ENCODE results near the gene C11orf65.
"Not testable (repeated sequence)": the region's sequence is repeated elsewhere in the genome, so short reads cannot be mapped to it uniquely, and the experiment has no call there.

C11orf65 gene

DNA sequence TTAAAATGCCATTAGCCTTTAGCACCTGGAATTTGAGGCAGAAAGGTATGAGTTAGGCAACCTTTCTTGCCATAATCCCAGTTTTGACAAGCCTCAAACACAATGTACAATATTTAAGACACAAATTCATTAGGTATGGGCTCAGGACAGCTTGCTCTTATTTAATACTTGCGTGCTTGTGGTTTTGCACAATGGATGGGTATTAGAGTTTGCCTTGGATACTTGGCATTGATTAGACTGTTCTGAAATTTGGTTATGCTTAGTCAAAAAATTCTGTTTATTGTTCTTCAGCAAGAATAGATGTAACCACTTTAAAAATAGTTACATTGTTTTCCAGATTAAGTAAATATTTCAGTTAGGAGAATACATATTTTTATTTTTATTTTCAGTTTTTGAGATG is 5.4 kb upstream of the C11orf65 start:
- TF ChIP-seq, protein P1, sequence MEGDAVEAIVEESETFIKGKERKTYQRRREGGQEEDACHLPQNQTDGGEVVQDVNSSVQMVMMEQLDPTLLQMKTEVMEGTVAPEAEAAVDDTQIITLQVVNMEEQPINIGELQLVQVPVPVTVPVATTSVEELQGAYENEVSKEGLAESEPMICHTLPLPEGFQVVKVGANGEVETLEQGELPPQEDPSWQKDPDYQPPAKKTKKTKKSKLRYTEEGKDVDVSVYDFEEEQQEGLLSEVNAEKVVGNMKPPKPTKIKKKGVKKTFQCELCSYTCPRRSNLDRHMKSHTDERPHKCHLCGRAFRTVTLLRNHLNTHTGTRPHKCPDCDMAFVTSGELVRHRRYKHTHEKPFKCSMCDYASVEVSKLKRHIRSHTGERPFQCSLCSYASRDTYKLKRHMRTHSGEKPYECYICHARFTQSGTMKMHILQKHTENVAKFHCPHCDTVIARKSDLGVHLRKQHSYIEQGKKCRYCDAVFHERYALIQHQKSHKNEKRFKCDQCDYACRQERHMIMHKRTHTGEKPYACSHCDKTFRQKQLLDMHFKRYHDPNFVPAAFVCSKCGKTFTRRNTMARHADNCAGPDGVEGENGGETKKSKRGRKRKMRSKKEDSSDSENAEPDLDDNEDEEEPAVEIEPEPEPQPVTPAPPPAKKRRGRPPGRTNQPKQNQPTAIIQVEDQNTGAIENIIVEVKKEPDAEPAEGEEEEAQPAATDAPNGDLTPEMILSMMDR (IDR thresholded peaks at IDR 0.05; ENCODE audit: low read depth, low read length): no peak
- no peak overlapping the region for H3K4me3 ChIP-seq (ENCODE audit: low read depth, low read length)

DNA sequence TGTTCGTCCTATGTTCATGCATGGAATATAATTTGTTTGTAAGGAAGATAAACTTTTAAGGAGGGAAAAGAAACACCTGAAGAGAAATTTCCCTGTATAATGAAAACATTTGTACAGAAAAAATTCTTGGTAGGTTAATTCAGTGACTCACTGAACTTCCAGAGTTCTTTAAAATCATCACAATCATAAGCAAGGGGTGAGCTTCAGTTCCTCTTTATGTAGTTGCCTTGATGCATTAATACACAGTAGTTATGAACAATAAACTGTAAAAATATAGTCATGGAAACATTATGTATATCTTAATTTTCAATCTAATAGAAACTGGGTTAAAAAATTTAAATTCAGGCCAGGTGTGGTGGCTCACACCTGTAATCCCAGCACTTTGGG is 1.1 kb upstream of the C11orf65 start:
- TF ChIP-seq, protein P1 (IDR thresholded peaks at IDR 0.05; ENCODE audit: low read depth, low read length): no peak

DNA sequence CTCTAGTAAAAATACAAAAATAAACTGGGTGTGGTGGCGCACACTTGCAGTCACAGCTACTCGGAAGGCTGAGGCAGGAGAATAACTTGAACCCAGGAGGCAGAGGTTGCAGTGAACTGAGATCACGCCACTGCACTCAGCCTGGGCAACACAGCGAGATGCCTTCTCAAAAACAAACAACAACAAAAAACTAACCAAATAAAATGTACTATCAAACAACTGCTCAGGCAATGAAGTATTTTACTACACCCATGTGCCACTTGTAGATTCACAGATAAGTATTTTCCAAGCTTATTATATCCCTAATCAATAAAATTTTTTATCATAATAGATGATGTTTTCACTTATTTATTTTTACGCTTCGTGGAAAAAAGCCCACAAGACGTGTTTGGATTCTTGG is 924 bp downstream of the C11orf65 start:
- TF ChIP-seq, protein P1 (IDR thresholded peaks at IDR 0.05; ENCODE audit: low read depth, low read length): no peak
- H3K4me3 ChIP-seq (ENCODE audit: low read depth, low read length): peak overlapping the region; percentile 89

More for the DNA sequence above, 1.1 kb upstream of the C11orf65 start:
- H3K4me3 ChIP-seq (ENCODE audit: low read depth, low read length): no peak overlapping the region

DNA sequence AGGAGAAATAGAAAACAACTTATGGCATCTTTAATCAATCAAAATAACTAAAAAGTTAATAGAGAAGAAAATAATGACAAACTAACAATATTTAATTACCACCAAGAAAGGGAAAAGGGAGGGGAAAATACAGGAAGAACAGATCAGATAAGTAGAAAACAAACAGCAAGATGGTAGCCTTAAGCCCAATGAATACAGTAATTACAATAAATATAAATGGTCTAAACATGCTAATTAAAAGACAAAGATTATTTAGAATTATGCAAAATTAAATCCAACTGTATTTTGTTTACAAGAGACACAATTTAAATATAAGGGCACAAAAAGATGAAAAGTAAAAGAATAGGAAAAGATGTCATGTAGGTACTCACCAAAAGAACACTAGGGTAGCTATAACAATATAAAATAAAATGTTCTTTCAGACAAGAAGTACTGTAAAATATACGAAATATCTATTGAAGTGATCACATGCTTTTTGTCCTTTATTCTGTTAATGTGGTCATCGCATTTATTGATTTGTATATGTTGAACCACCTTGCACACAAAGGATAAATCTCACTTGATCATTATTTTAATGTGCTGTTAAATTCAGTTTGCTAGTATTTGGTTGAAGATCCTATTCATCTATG is 14.0 kb downstream of the C11orf65 start:
- TF ChIP-seq, protein P1 (IDR thresholded peaks at IDR 0.05; ENCODE audit: low read depth, low read length): no peak
- H3K4me3 ChIP-seq (ENCODE audit: low read depth, low read length): no peak overlapping the region

DNA sequence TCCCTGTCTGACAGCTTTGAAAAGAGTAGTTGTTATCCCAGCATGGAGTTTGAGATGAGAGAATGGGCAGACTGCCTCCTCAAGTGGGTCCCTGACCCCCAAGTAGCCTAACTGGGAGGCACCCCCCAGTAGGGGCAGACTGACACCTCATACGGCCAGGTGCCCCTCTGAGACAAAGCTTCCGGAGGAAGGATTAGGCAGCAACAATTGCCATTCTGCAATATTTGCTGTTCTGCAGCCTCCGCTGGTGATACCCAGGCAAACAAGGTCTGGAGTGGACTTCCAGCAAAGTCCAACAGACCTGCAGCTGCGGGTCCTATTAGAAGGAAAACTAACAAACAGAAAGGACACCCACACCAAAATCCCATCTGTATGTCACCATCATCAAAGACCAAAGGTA is 25.9 kb downstream of the C11orf65 start:
- not testable (repeated sequence) for H3K4me3 ChIP-seq (ENCODE audit: low read depth, low read length)

DNA sequence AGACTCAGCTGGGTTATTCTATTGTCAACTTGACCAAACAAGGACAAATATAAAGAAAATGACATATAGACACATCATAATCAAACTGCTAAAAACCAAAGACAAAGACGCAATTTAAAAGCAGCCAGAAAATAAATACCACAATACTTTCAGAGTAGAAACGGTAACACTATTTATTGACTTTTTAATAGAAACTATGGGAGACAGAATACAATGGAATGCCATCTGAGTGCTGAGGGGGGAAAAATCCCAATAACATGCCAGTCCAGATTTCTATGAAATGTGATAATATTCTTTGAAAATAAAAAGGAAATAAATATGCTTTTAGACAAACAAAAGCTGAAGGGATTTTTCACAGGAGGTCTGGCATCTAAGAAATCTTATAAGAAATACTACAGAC is 30.7 kb downstream of the C11orf65 start:
- H3K4me3 ChIP-seq (ENCODE audit: low read depth, low read length): no peak overlapping the region
- TF ChIP-seq, protein P1 (IDR thresholded peaks at IDR 0.05; ENCODE audit: low read depth, low read length): no peak

DNA sequence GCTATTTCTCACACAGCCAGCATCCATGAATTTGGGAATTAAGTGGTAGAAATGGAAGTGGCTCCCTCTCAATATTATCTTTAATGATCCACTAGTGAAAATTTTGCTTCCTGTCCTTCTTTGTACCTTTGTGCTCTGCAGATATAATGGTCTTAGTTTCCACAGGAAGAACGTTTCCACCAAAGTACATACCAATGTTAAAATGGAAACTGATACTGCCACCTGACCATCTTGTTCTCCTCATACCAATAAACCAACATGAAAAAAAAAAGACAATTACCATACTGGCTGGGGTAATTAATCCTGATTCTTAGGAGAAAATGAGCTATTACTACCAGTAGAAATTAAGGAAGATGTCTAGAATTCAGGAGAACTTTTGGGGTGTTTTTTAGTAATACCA is 32.3 kb downstream of the C11orf65 start:
- TF ChIP-seq, protein P1 (IDR thresholded peaks at IDR 0.05; ENCODE audit: low read depth, low read length): no peak
- H3K4me3 ChIP-seq (ENCODE audit: low read depth, low read length): no peak overlapping the region

DNA sequence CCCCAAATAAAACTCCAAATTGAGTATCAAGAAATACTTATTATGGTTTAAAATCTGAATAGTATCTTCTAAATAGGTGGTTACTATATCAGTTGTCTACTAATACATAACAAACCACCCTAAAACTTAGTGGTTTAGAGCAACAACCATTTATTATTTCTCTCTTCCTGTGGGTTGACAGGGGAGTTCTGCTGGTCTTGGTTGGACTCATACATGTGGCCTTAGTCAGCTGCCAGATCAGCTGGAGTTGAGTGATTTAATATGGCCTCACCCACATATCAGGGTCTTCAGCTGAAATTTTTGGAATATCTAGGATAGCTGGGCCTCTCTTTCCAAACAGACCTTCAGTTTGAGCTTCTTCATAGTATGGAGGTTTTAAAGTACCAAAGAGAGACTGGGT is 34.5 kb downstream of the C11orf65 start:
- no peak overlapping the region for H3K4me3 ChIP-seq (ENCODE audit: low read depth, low read length)
- TF ChIP-seq, protein P1 (IDR thresholded peaks at IDR 0.05; ENCODE audit: low read depth, low read length): no peak
